ENCODE results near the gene TMEM37. TPM values are rescaled to one million over a fixed set of nuclear protein-coding genes. Genes with fewer than 3 reads are reported as not detected.

Gene TMEM37
- polyA plus RNA-seq, 3 donors, result 49.4 to 71.8 (median 66.1) TPM

DNA sequence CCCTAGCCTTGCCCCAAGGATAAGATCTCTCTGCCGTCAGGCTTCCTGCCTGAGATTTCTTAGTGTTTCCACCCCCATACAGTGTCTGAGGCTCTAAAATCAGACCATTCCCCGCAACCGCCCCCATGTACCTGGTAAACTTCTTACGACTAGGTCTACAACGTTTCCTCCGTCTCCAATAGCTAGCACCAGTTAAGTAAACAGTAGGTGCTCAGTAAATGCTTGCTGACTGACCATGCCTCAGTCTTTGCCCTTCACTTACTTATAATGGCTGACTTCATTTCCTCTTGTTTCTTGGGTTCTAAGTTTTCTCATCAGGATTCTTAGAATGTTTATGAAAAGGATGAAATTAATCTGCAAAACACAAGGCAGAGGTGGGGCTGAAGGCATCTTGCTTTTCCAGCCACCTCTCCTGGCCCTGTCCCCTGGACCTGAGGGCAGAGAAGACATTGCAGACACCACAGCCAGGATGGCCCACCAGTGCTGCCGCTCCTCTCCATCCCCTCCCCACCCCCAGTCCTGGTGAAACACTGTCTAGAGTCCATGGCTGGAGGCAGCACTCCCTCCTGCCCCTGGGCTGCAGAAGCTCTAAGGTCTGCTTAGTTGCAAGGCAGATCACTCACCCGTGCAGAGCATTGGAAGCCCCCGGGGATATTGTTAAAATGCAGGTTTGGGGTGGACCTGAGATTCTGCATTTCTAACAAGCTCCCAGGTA, 16.9 kb downstream of the TMEM37 start:
- no peak for DNase-seq

DNA sequence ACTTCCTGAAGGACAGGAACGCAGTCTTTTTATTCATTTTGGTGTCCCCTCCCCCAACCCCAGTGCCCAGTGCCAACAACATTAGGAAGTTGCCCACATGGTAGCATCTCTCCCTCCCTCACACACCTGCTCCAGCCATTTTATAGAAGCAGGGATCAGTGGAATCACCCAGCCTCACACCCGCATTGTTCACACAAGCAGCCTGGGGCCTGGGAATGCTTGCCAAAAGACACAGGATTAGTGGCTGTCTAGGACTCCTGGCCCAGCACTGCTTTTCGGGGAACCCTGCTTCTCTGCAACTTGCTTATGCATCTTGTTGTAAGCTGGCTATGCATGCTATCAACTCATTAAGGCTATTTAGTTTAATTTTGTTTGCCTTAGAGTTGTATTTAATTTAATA, 17.9 kb downstream of the TMEM37 start:
- DNase-seq, result no peak

DNA sequence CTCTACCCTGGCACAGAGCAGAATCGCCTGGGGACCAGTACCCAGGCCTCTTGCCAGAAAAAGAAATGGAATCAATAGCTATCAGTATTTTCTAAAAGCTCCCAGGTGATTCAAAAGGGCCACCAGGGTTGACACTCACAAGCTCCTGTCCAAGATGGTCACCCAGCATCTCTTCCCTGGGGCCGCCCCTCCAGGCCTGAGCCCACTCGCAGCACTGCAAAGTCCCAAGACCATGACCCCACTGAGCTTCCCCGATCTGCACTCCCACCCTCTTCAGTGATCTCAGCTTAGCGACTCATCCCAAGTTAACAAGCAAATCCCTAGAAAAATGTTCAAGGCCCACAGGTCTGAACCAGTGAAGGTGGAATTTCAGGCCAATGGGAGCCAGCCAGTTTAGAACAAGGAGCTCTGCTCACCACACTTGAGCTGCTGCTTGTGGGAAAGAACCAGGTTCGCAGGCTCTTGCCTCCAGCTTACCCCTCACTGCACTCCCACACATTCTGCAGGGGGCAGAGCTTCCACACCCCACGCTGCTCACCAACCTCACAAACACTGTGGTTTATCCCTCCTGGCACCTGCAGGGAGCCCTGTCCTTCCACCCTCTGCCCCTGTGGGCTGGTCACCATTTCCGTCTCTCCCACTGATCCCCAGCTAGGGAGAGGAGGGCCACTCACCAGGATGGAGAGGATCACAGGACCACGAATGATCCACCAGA, 19.8 kb downstream of the TMEM37 start:
- no peak for DNase-seq

DNA sequence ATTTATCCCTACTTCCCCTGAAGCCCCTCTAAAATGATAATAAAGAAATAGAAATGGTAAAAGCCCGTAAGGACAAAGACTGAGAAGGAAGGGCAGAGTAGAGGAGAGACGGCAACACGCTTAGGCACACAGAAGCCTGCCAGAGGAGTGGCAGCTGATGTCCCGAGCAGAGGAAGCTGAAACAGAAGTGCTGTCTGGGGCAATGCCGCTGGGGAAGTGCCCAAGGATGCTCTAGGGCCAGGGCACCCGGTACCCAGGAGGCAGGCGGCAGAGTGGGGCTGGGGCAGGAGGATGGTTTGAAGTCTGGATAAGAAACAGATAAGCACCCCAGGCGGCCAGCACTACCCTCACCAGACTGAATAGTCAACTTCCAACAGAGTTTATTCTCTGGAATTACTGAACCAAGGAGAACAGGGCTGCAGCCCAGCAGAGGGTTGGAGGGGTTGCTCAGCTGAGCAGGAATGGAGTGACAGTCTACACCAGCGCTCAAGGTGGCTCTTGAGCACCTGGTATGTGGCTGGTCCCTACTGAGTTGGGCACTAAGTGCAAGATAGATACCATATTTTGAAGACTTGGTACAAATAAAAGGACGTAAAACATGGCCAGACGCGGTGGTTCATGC, 22.4 kb downstream of the TMEM37 start:
- no peak for DNase-seq

DNA sequence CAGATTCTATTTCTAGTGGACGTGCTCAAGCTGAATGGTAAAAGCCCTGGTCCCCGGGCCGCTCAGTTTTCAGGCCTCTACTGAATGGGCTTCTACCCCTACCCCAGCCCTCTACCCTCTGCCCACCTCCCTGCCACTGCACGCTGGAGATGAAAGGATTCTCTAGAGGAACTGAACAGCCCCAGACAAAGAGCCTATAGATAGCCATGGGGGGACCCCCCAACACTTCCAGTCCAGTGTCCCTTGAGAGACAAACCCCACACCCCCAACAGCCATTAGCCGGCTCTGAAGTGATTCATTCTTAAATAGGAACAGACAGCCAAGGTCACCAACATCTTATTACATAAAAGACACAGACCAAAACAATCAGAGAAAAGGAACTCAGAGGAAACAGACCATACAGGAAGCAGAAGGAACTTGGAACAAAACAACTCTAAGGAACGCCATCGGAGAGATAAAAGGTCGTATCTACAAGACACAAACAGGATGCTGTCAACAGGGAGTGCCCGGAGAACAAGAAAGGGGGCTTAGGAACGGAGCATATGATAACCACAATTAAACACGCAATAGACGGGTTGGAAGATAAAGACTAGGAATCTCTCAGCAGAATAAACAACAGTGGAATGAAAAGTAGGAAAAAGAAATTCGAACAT, 23.5 kb downstream of the TMEM37 start:
- no peak for DNase-seq

DNA sequence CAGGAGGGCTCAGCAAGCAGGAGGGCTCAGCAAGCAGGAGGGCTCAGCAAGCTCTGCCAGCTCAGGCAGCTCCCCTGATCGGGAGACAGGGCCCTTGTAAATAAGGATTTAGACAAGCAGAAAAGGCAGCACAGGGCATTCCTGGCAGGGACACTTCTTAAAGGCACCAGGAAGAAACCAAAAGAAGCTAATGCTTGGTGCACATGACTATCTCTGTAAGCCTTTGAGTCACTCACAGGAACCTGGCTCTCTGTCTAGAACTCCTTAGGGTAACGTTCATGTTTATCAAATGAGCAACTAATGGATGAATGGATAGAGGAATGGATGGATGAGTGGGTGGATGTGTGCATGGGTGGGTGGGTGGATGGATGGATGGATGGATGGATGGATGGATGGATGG, 28.4 kb downstream of the TMEM37 start:
- no peak for DNase-seq

DNA sequence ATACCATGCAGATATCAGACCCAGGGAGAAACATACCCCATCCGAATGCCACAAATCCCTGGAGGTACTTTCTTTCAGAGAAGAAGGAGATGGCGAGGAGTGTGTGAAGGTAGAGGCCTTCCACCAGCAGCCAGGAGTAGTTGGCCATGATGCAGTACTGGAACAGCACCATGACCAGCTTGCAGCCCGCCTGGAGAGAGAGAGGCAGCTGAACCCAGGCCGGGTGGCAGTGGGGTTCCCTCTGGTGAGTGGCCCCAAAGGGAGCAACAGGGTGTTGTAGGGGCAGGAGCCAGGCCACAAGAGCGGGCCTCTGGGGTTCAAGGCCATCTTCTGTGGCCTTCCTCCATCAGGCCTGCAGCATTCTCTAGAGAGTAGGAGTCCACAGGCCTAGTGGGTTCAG, 30.2 kb downstream of the TMEM37 start:
- DNase-seq, result no peak

DNA sequence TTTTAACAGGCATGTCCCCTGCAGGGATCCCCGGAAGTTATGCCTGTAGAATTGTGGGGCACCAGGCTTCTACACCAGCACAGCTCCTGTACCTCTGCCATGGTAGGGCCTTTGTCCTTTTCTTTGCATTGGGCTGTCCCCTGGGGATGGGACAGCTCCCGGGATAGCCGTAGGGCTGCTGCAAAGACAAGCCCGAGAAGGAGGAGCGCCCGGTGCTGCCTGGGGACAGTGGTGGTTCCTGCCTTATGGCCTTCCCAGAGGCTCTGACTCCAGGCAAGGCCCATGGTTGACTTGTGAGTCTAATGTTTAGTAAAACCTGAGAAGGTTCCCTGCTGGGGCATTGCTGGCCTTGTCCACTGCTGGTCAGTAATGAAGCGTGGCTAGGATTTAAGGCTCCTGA, 30.9 kb downstream of the TMEM37 start:
- no peak for DNase-seq

DNA sequence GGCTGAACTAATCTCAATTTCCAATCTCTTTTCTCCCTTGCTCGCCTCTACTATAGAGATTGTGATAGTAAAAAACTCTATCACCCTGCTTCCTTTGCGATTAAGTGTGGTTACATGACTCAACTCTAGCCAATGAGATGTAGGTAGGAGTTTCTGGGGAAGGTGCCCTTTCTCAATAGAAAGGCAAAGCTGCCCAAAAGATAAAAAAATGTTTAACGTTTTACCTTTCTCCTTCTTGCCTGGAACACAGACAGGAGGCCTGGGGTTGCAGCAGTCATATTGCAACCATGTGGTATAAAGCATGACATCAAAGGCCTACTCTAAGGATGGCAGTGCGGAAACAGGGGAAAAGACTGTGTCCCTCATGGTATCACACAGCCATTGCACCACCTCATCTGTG, 31.5 kb downstream of the TMEM37 start:
- no peak for DNase-seq

DNA sequence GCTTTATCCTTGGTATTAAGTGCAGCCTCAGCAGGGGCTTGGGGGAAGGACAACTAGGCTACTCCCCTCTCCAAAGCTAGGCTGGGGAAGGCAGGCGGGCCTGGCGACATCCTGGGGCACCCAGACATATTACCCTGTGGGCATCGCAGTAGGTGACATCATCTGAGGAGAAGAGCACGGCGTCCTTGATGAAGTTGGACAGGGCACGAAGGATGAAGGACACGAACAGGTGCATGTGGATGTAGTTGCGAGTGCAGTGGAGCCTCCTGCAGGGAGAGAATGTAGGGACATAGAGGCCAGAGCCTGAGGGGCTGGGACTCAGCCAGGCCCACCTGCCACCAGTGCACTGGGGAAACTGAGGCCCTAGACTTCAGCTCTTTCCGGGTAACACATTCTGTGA, 32.3 kb downstream of the TMEM37 start:
- DNase-seq, result no peak

DNA sequence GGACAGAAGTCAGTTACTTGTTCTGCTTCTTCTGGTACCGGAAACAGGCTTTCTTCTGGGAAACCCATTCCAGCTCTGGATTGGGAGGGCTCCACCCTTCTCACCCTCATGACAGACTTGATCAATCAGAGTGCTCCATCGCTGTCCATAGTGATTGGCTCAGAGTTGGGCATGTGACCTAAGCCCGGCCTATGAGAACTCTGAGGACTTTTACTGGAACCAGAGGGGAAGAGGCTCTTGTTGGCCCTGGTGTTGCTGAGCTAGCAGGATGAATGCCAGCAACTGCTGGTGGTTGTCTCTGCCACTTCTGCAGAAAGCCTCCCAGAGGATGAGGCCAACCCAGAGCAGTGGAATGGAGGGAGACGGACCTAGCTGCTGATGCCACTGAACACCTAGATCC, 33.3 kb downstream of the TMEM37 start:
- DNase-seq, result no peak

DNA sequence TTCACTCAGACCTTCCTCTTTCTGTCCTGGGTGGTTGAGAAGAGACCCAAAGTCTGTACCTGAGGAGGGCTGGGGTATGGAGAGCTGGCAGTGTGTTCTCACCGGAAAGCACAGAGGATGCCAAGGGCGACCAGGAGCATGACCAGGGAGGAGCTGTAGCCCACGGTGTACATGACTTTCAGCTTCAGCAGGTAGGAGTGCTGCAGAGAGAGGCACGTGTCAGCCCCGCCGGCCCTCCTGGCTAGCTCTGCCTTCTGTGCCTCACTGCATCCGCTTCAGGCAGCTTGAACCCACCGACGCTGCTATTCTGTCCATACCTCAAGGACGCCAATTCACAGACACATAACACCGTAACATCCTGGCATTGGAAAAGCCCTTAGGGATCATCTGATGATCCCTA, 34.0 kb downstream of the TMEM37 start:
- no peak for DNase-seq

DNA sequence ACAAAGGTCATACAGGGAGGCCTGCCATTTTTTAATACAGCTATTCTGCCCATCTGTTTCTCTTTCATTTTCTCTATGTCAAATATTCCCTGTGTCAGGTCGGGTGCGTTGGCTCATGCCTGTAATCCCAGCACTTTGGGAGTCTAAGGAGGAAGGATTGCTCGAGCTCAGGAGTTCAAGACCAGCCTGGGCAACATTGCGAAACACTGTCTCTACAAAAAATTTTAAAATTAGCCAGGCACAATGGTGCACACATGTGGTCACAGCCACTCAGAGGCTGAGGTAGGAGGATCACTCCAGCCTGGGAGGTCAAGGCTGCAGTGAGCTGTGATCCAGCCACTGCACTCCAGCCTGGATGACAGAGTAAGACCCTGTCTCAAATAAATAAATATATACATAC, 34.7 kb downstream of the TMEM37 start:
- no peak for DNase-seq

DNA sequence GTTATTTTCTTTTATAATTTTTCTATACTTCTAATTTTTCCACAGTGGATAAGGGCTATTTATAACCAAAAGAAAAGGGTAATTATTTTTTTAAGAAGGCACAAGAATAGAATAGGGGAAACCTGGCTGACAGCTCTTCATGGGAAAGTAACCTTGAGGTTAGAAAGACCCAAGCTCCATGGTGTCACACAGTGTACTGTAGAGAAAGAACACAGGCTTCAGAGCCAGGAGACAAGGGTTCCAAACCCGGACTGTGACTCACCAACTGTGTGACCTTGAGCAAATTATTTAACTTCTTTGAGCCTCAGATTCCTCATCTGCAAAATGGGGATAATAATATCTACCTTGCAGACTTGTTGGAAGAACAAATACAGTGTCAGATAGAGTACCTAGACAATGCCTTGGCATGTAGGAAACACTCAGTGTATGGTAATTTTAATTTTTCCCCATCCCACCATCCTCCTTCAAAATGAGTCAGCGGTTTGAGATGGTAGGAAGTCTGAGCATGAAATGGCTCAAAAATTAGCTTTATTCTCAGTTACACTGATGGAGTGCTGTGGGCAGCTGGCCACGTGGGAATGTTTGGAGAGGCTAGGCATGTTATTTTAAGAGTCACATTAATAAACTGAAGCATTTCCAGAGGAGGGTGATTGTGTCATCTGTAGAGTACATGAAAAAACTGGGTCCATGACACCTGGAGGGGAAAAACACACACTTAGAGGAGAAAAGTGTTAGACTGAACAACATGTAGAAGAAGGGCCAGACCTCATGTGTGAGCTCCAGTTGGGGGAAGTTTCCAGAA, 36.7 kb downstream of the TMEM37 start:
- DNase-seq, result no peak

DNA sequence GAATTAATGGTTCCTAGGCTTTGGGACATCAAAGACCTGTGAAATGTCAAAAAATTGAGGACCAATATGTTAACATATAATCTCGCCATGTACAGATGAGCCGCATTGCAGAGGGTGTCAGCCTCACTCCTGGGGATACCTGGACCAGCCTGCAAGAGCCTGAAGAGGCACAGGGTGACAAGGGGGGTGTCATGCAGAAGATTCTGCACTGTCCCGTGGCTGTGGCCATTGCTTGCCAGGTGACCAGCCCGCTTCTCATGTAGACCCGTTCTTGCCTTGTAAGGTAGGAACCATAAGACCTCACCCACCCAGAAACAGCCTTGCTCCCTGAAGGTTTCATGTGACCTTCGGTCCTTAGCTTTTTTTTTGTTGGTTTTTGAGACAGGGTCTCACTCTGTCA, 37.5 kb downstream of the TMEM37 start:
- no peak for DNase-seq

DNA sequence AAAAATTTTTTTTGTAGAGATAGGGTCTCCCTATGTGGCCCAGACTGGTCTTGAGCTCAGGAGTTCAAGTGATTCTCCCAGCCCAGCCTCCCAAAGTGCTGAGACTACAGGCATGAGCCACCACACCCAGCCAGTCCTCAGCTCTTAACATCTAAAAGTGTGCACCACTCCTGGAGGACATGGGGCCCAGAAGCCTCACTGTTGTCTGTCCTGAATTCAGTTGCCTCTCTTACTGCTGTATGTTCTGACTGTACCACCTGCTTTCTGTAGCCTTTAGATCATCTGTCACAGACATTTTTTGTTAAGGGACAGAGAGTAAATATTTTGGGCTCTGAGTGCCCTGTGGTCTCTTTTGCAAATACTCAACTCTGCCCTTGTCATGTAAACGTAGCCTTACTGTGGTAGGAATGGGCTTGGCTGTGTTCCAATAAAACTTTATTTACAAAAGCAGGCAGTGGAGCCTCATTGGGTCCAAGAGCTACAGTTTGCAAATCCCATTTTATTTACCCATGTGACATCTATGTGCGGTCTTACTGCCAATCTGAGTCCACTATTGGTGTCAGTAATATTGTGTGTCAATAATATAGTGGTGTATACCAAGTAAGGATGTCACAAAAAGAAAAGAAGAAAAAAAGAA, 38.1 kb downstream of the TMEM37 start:
- no peak for DNase-seq

DNA sequence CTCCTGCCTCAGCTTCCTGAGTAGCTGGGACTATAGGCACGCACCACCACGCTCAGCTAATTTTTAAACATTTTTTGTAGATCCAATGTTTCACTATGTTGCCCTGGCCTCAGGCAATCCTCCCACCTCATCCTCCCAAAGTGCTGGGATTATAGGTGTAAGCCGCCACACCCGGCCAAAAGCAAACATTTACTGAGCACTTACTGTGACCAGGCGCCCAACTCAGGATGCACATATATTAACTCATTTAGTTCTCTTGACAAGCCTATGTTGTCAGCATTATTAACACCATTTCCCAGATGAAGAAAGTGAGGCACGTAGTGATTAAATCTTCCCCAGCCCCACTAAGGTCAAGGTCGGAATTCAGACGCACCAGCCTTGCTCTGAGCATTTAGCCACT, 41.1 kb downstream of the TMEM37 start:
- DNase-seq, result no peak

DNA sequence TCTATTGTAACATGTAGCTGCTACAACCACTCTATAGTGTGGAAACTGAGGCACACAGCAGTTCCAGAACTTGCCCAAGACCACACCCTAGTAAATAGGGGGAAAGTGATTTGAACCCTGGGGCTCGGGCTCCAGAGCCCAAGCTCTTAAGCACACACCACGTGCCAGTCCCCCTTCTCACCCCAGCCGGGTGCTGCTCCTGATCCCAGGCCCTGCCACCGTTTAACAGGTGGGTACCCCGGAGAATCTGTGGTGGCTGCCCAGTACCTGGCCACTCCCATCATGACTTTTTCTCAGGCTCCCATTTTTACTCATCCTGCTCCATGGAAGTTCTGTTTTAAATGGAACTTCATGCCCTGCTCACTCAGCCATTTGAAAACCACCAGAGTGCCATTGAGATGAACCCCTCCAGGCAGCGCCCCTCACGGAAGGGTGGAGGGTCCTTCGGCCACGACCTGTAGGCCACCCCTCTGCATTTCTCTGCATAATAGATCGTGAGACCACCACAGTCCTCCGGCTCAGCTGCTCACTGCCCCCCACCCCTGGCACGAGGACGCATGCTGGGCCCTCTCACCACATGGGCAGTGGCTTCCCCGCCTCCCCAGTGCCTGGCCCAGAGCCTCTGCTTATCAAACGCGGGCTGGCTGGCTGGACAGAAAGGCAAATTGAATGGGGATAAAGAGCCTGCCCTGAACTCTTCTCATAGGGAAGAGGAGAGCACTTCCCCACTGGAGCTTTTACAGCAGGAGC, 42.1 kb downstream of the TMEM37 start:
- no peak for DNase-seq

DNA sequence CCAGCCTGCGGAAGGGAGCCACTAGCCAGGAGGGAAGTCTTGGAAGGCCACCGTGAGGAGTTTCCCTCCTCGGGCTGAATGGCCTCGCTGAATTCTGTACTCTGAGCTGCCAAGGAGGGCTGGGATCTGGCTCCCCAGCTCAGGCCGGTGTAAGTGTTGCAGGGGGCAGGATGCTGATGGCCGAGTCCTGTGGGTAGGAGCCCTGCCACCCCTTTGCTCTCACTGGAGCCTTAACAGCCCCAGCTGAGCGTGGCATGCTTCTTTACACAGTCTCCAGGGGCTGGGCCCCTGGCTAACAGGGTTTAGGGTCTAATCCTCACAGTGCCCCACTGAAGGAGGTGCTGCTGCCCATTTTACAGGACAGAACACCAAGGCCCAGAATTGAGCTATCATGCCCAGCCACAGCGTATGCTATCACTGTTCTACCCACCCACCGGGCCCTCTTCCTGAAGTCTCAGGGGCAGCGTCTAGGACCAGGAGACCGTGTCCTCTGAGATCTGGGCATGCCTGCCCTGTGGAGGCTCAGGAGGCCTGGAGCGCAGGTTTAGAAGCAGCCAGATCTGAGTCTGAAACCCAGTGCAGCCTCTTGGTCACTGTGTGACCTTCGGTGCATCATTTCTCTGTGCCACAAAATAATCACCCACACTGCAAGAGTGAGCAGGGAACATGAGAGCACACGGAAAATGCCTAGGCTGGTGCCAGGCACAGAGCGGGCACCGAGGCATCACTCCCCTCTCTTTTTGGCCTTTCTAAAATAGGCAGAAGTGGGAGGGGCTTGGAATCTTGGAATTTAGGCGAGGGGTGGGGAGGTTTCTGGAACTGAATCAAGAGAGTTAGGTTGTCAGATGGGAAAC, 42.9 kb downstream of the TMEM37 start:
- DNase-seq, result no peak

All from renal pelvis (tissue), 4 donors.